Measurements from ENCODE around the gene HEXD.
"Not testable (repeated sequence)": the region's sequence is repeated elsewhere in the genome, so short reads cannot be mapped to it uniquely, and the experiment has no call there.

HEXD gene

GRCh38 chr17:82418001-82418986 lies at the start of gene HEXD, which contains the start of gene OGFOD3:
HEXD (plus strand) TSS chr17:82418347; CDS start chr17:82419800, 1,453 bp downstream.
OGFOD3 (minus strand) TSS chr17:82418586; CDS start chr17:82418485, 101 bp downstream.
- DNase-seq: peak; percentile 86

GRCh38 chr17:82369211-82369610 lies 48.9 kb upstream of the HEXD start:
- DNase-seq: no peak

GRCh38 chr17:82370471-82371332 lies 47.4 kb upstream of the HEXD start:
- DNase-seq: no peak

GRCh38 chr17:82371333-82372248 lies 46.6 kb upstream of the HEXD start, which contains the start of gene UTS2R:
UTS2R (plus strand) TSS chr17:82371765; CDS start chr17:82374325, 2,560 bp downstream.
- no peak for DNase-seq

GRCh38 chr17:82372249-82373071 lies 45.7 kb upstream of the HEXD start:
- DNase-seq: no peak

GRCh38 chr17:82373072-82373452 lies 45.1 kb upstream of the HEXD start:
- DNase-seq: not testable (repeated sequence)

- no peak for DNase-seq
Observed at GRCh38 chr17:82373731-82374625, 44.2 kb upstream of the HEXD start.

GRCh38 chr17:82374626-82375331 lies 43.4 kb upstream of the HEXD start:
- no peak for DNase-seq

- DNase-seq: no peak
Observed at GRCh38 chr17:82375359-82376041, 42.6 kb upstream of the HEXD start.

GRCh38 chr17:82376042-82376730 lies 42.0 kb upstream of the HEXD start:
- no peak for DNase-seq

GRCh38 chr17:82377294-82377693 lies 40.9 kb upstream of the HEXD start:
- not testable (repeated sequence) for DNase-seq

GRCh38 chr17:82377924-82378740 lies 40.0 kb upstream of the HEXD start:
- no peak for DNase-seq

GRCh38 chr17:82378741-82379021 lies 39.5 kb upstream of the HEXD start:
- DNase-seq: no peak

- DNase-seq: no peak
Observed at GRCh38 chr17:82380860-82381702, 37.1 kb upstream of the HEXD start.

GRCh38 chr17:82381703-82382009 lies 36.5 kb upstream of the HEXD start:
- DNase-seq: not testable (repeated sequence)

- not testable (repeated sequence) for DNase-seq
Observed at GRCh38 chr17:82382220-82382932, 35.8 kb upstream of the HEXD start.

All from COR-L47 (cell line).